22Rv1 (cell line): ENCODE data around the gene LPIN2.

Experiments
- ZFX ChIP-seq: fragments of 450-650 bp; IDR thresholded peaks from 2 replicates; pipeline ENCODE4 v1.6.1; 2017; ENCODE audit warnings: antibody characterized with exemption, borderline replicate concordance
- TF ChIP-seq, protein P1 (sequence below): fragments of 450-650 bp; IDR thresholded peaks from 2 replicates; pipeline ENCODE4 v1.5.1; 2017; ENCODE audit warnings: mild to moderate bottlenecking

DNA sequence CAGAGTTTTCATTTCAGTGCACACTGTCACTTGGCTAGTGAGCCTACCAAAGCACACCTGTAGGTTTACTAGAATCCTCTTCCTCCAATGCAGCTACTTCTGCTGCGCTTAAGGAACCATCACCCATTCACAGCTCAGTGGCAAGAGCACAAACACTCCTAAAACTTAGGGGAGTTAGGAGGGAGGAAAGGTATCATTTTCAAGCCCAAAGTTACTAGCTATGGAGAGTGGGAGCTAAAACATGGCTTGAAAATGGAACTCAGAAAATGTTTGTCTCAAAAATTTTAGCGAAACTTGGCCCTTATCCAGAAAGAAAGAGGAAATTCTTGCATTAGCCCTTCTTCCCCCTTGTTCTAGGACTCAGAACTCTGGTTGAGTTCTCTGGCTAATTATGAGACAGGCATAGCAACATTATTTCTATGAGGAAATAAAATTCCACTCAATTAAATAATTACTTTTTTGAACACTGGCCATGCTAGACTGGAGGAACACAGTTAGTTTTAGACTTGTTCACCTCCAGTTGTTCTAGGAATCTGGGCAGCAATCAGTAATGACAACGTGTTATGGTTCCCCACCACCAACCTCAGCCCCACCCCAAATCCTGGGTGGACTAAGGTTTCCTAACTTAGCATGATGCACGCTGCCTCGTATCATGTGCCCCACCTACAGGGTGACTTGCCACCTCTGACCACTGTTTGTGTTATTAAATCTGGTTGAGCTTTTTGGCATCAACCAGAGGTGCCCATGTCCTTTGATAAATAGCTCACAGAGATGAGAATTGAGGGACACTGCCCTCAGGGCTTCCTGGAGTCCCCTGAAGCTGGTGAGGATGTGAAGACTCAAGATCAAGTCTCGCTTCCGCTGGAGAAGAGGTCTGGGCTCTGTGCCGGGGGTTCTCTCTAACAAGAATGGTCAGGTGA is 32.8 kb downstream of the LPIN2 start:
- TF ChIP-seq, protein P1, sequence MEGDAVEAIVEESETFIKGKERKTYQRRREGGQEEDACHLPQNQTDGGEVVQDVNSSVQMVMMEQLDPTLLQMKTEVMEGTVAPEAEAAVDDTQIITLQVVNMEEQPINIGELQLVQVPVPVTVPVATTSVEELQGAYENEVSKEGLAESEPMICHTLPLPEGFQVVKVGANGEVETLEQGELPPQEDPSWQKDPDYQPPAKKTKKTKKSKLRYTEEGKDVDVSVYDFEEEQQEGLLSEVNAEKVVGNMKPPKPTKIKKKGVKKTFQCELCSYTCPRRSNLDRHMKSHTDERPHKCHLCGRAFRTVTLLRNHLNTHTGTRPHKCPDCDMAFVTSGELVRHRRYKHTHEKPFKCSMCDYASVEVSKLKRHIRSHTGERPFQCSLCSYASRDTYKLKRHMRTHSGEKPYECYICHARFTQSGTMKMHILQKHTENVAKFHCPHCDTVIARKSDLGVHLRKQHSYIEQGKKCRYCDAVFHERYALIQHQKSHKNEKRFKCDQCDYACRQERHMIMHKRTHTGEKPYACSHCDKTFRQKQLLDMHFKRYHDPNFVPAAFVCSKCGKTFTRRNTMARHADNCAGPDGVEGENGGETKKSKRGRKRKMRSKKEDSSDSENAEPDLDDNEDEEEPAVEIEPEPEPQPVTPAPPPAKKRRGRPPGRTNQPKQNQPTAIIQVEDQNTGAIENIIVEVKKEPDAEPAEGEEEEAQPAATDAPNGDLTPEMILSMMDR = no peak
- TF ChIP-seq ZFX = no peak
